HAP-1 (cell line): Measurements from ENCODE around the gene MZT2B.
"Not testable (repeated sequence)": the region's sequence is repeated elsewhere in the genome, so short reads cannot be mapped to it uniquely, and the experiment has no call there.

Experiments used
- DNase-seq, 2 experiments: peaks; one replicate each; pipeline ENCODE4 v3.0.0-alpha.2; 2016 to 2020; ENCODE audit warnings: low spot score in 2 of 2
- H3K27me3 ChIP-seq: fragments of 250-450 bp; sonication (Bioruptor Pico); 2 replicates; pipeline ENCODE4 v1.5.1; 2020; ENCODE audit warnings: low read depth, mild to moderate bottlenecking, moderate library complexity
- H3K36me3 ChIP-seq: fragments of 250-450 bp; sonication (Bioruptor Pico); replicated peaks from 2 replicates; pipeline ENCODE4 v1.5.1; 2020; ENCODE audit warnings: mild to moderate bottlenecking
- H3K4me1 ChIP-seq: fragments of 250-450 bp; sonication (Bioruptor Pico); 2 replicates; pipeline ENCODE4 v1.5.1; 2020; ENCODE audit warnings: mild to moderate bottlenecking
- H3K4me3 ChIP-seq: fragments of 250-450 bp; sonication (Bioruptor Pico); 2 replicates; pipeline ENCODE4 v1.5.1; 2020; ENCODE audit warnings: mild to moderate bottlenecking, moderate library complexity
- H3K9me3 ChIP-seq: fragments of 250-450 bp; sonication (Bioruptor Pico); 2 replicates; pipeline ENCODE4 v1.5.1; 2020; ENCODE audit warnings: mild to moderate bottlenecking, moderate library complexity
- in situ Hi-C: fragments of 300-500 bp; cut with MboI; formaldehyde crosslinking; loops from 3 replicates; pipeline ENCODE4 v1.14.3; 2020; ENCODE audit warnings: low sequenced_read_pairs, inconsistent platforms, mixed read lengths

MZT2B gene

GRCh38 chr2:130193824-130194223, 11.8 kb downstream of the MZT2B start:
- H3K4me1 ChIP-seq, H3K36me3 ChIP-seq, H3K4me3 ChIP-seq, H3K9me3 ChIP-seq, H3K27me3 ChIP-seq, DNase-seq: not testable (repeated sequence)
- in situ Hi-C loops, result loop anchor here (25.0 kb wide), 1 partner anchor 893 kb away; the partner anchor contains the start of gene FAM168B

DNA sequence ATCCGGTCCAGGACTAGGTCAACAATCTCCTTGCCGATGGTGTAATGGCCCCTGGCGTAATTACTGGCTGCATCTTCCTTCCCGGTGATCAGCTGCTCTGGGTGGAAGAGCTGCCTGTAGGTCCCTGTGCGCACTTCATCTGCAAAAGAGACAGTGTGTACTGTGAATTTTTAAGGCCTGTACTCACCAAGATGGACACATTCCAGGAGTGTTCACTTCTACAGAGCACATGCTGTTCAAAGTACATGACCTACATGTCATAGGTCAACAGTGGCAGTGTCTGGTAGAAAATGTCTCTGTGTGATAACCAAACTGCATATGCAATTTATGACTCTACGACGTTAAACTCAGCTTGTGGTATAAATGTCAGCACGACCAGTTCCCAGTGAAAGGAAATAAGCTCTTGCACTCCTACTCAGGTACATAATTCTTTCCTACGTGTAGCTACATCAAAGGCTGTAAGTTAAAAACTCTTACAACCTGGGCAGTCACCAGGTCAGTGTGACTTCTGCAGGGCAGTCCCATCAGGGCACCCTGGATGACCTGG, 13.1 kb downstream of the MZT2B start:
- in situ Hi-C loops, result loop anchor here (25.0 kb wide), 1 partner anchor 892 kb away; the partner anchor contains the start of gene FAM168B
- not testable (repeated sequence) for H3K4me3 ChIP-seq, DNase-seq, H3K27me3 ChIP-seq, H3K4me1 ChIP-seq, H3K36me3 ChIP-seq, H3K9me3 ChIP-seq

DNA sequence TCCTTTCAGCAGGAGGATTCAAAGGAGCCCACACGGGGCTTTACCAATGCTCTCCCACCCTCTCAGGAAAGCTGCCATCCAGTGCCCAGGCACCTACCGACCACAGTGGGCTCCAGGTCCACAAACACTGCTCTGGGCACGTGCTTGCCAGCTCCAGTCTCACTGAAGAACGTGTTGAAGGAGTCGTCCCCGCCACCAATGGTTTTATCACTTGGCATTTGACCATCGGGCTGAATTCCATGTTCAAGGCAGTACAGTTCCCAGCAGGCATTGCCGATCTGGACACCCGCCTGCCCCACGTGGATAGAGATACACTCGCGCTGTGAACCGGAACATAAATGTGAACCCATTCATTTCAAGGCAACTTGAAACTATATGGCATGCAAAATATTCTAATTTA, 14.0 kb downstream of the MZT2B start:
- H3K4me1 ChIP-seq, H3K36me3 ChIP-seq, H3K9me3 ChIP-seq, DNase-seq, H3K4me3 ChIP-seq, H3K27me3 ChIP-seq: not testable (repeated sequence)
- in situ Hi-C loops, result loop anchor here (25.0 kb wide), 1 partner anchor 891 kb away; the partner anchor contains the start of gene FAM168B

DNA sequence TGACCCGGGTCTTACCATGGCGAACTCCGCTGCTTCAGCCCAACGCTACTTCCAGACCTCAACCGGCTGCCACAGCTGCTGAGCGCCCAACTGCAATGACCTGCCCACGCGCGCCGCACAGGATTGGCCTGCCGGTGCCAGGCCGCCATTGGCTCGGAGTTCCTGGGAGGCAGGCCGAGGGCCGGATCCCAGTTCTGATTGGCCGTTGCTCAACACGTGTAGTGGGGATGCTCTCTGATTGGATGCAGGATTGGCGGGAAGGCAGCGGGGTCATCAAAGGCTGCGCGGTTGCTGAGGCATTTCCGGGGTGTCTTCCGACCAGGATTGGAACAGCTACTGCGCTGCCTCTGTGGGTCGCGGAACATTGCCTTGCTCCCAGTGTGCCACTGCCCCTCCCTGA, 16.3 kb downstream of the MZT2B start, which contains the start of gene TUBA3E:
Gene TUBA3E (minus strand): TSS at position 97 of the 400 bp plus-strand sequence. CDS start 79 bp downstream, at position 18.
- no peaks in the 10 kb centered on the region for H3K9me3 ChIP-seq
- H3K4me3 ChIP-seq, result no peak within 1 kb of the TSS
- no peaks in the 10 kb centered on the region for H3K27me3 ChIP-seq
- H3K36me3 ChIP-seq, result no peaks in the 10 kb centered on the region
- in situ Hi-C loops, result loop anchor here (25.0 kb wide), 1 partner anchor 889 kb away; the partner anchor contains the start of gene FAM168B
- no peaks in the 10 kb centered on the region for H3K4me1 ChIP-seq
- no peak for DNase-seq

- not testable (repeated sequence) for H3K36me3 ChIP-seq, H3K9me3 ChIP-seq
Measured at GRCh38 chr2:130202518-130202917, 20.5 kb downstream of the MZT2B start.

DNA sequence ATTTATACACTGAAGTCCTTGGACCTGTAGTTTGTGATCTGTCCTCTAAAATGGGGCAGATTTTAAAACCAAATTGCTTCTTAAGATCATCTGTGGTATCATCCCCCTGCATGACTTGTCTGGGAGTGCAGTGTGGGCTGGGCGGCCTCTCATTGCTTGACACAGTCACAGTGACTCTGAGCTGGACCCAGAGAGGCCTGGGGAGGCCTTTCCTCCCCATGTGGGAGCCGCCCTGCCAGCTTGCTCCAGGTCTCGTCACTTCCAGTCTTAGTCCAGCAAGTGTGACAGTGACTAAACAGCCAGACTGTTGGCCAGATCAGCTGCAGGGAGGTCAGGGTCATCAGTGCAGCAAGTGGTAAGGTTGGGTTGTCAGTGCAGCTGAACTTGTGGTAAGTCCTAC, 21.1 kb downstream of the MZT2B start:
- H3K36me3 ChIP-seq, H3K27me3 ChIP-seq, H3K9me3 ChIP-seq, H3K4me3 ChIP-seq, DNase-seq, H3K4me1 ChIP-seq, in situ Hi-C loops: not testable (repeated sequence)

More at GRCh38 chr2:130202518-130202917, 20.5 kb downstream of the MZT2B start:
- H3K4me3 ChIP-seq, H3K27me3 ChIP-seq, in situ Hi-C loops, DNase-seq, H3K4me1 ChIP-seq: not testable (repeated sequence)

GRCh38 chr2:130207051-130207450, 25.0 kb downstream of the MZT2B start:
- H3K4me3 ChIP-seq, DNase-seq, H3K4me1 ChIP-seq, H3K36me3 ChIP-seq, H3K27me3 ChIP-seq, in situ Hi-C loops, H3K9me3 ChIP-seq: not testable (repeated sequence)

DNA sequence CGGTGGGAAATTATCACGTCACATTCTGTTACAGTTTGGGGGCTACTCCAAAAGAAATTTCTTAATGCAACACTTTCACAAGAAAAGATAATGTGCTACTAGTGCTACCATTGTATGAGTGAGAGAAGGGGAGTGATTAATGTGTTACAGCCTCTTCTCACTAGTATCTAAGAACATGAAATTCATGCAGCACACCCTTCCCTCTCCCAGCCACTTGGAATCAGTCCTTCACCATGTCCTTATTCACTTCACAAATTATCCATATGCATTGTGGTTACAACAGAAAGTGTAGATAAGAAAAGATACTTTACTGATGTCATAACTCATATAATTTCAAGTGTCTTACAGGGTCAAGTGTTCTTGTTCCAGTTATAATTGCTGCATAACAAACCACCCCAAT, 37.1 kb downstream of the MZT2B start:
- in situ Hi-C loops, DNase-seq, H3K27me3 ChIP-seq, H3K4me1 ChIP-seq, H3K9me3 ChIP-seq, H3K4me3 ChIP-seq, H3K36me3 ChIP-seq: not testable (repeated sequence)

DNA sequence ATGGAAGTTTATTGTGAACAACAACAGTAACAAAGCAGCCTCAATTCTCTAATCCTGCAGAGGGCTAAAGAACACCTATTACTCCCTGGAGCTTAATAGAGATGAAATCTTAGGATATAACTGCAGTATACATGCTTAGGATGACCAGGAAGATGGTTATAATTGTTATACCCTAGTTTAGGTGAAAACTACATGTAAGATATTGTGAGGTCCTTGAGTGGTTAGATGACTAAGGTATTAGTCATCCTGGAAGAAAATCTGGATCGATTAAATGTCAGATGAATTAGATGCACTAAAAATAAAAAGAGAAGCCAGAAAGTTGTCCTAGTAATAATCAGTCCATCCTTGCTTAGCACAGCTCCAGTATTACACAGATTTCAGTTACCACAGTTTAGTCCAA, 38.4 kb downstream of the MZT2B start:
- H3K27me3 ChIP-seq, H3K4me1 ChIP-seq, H3K4me3 ChIP-seq, H3K36me3 ChIP-seq, DNase-seq, in situ Hi-C loops, H3K9me3 ChIP-seq: not testable (repeated sequence)

- H3K4me3 ChIP-seq, H3K36me3 ChIP-seq, H3K4me1 ChIP-seq, in situ Hi-C loops, DNase-seq, H3K27me3 ChIP-seq, H3K9me3 ChIP-seq: not testable (repeated sequence)
Measured at GRCh38 chr2:130222523-130222922, 40.5 kb downstream of the MZT2B start.

DNA sequence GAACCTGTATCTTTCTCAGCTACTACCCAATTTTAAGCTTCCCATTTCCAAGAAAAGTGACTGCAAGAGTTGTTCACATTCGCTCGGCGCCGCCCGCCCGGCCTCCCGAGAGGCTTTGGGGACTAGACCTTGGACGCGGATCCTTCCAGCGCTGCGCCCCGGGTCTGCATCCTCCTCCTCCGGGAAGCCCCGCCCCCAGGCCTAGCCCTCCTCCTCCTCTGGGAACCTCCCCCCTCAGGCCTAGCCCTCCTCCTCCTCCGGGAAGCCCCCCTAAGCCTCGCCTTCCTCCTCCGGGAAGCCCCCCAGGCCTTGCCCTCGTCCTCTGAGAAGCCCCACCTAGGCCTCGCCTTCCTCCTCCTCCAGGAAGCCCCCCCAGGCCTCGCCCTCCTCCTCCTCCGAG, 45.9 kb downstream of the MZT2B start:
- H3K36me3 ChIP-seq, H3K27me3 ChIP-seq, H3K4me1 ChIP-seq, in situ Hi-C loops, H3K4me3 ChIP-seq, DNase-seq, H3K9me3 ChIP-seq: not testable (repeated sequence)

GRCh38 chr2:130228467-130229160, 46.6 kb downstream of the MZT2B start:
- H3K27me3 ChIP-seq, H3K4me3 ChIP-seq, H3K4me1 ChIP-seq, H3K36me3 ChIP-seq, in situ Hi-C loops, H3K9me3 ChIP-seq, DNase-seq: not testable (repeated sequence)

DNA sequence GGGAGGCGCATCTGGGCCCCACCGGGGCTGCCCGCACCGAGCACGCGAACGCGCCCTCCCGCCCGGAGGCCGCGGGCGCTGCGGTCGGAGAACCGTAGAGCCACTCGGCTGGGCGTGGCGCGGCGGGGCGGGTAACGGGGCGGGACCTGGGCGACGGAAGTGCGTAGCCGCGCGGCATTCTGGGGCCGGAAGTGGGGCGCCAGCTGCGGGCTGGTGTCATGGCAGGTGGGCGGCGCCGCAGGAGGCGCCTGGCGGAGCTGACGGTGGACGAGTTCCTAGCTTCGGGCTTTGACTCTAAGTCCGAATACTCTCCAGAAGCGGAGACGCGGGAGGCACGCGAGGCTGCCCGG, 47.1 kb downstream of the MZT2B start:
- H3K36me3 ChIP-seq, DNase-seq, in situ Hi-C loops, H3K4me3 ChIP-seq, H3K27me3 ChIP-seq, H3K9me3 ChIP-seq, H3K4me1 ChIP-seq: not testable (repeated sequence)

GRCh38 chr2:130230376-130230775, 48.3 kb downstream of the MZT2B start:
- H3K9me3 ChIP-seq, DNase-seq, H3K4me3 ChIP-seq, in situ Hi-C loops, H3K4me1 ChIP-seq, H3K36me3 ChIP-seq, H3K27me3 ChIP-seq: not testable (repeated sequence)

DNA sequence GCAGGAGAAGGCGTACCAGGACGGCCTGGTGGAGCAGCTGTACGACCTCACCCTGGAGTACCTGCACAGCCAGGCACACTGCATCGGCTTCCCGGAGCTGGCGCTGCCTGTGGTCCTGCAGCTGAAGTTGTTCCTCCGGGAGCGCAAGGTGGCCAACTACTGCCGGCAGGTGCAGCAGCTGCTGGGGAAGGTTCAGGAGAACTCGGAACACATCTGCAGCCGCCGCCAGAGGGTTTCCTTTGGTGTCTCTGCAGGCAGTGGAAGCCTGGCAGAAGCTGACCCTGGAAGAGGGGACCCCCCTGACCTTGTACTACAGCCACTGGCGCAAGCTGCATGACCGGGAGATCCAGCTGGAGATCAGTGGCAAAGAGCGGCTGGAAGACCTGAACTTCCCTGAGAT, 48.8 kb downstream of the MZT2B start:
- in situ Hi-C loops, H3K4me1 ChIP-seq, DNase-seq, H3K27me3 ChIP-seq, H3K36me3 ChIP-seq, H3K9me3 ChIP-seq, H3K4me3 ChIP-seq: not testable (repeated sequence)
